Measurements from ENCODE around the gene SEM1. TPM values are rescaled to one million over a fixed set of nuclear protein-coding genes. Genes with fewer than 3 reads are reported as not detected.

The SEM1 gene
- polyA plus RNA-seq, 1 donor (not counting 4 experiments of a cell fraction or from before 2014, with no cell fraction given): 180 TPM

DNA sequence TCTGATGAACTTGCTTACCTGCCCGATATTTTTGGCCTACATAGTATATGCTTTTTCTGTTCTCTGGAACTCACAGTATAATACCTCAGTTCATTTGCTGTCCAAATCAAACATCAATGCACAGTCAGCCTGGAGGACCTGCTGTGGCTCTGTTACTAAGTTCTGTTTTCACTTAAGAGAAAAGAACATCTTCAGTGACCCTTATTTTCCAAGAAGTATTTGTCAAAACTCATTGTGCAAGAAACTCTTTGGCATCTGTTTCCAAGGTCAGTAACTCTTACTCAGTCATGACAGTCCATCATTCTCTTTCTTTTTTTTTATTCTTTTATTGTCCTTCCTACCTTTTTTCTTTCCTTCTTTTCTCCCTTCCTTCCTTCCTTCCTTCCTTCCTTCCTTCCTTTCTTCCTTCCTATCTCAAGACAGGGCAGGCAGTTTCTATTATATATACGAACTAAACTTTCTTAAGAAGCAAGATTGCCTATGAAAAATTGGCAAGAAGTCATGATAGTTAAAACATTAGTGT, 37.8 kb upstream of the SEM1 start:
- no peaks in the 10 kb centered on the region for H4K20me1 ChIP-seq (ENCODE audit: control insufficient read depth, extremely low read depth, insufficient read depth, low read length)
- dilution Hi-C loops (cut with MboI; ENCODE audit: extremely low pct_ligation_motif_present, low sequenced_read_pairs): no loop called here
- H3K4me3 ChIP-seq (ENCODE audit: control insufficient read depth in 2 of 3, extremely low read depth in 1 of 3, insufficient read depth in 2 of 3, low read depth in 1 of 3, low read length in 3 of 3): no peak overlapping the region
- no peak overlapping the region for H3K27ac ChIP-seq (ENCODE audit: control insufficient read depth, insufficient read depth, low read length)
- no peaks in the 10 kb centered on the region for H3K4me1 ChIP-seq (ENCODE audit: control insufficient read depth, extremely low read depth, insufficient read depth, low read length)
- H3K36me3 ChIP-seq (ENCODE audit: control insufficient read depth in 2 of 2, extremely low read depth in 1 of 2, insufficient read depth in 2 of 2, low read length in 2 of 2): no peaks in the 10 kb centered on the region
- DNase-seq (ENCODE audit: low read depth, low spot score): no peak
- H3K4me2 ChIP-seq (ENCODE audit: control insufficient read depth, extremely low read depth, insufficient read depth, low read depth, low read length): no peak overlapping the region
- H3K27me3 ChIP-seq (ENCODE audit: control insufficient read depth, extremely low read depth, insufficient read depth, low read length): no peaks in the 10 kb centered on the region
- TF ChIP-seq EZH2 (IDR thresholded peaks at IDR 0.05; ENCODE audit: low read length): no peak
- TF ChIP-seq, protein P1, sequence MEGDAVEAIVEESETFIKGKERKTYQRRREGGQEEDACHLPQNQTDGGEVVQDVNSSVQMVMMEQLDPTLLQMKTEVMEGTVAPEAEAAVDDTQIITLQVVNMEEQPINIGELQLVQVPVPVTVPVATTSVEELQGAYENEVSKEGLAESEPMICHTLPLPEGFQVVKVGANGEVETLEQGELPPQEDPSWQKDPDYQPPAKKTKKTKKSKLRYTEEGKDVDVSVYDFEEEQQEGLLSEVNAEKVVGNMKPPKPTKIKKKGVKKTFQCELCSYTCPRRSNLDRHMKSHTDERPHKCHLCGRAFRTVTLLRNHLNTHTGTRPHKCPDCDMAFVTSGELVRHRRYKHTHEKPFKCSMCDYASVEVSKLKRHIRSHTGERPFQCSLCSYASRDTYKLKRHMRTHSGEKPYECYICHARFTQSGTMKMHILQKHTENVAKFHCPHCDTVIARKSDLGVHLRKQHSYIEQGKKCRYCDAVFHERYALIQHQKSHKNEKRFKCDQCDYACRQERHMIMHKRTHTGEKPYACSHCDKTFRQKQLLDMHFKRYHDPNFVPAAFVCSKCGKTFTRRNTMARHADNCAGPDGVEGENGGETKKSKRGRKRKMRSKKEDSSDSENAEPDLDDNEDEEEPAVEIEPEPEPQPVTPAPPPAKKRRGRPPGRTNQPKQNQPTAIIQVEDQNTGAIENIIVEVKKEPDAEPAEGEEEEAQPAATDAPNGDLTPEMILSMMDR (optimal IDR thresholded peaks at IDR 0.05 in 1 of 3, IDR thresholded peaks at IDR 0.05 in 1 of 3, conservative IDR thresholded peaks at IDR 0.05 in 1 of 3; ENCODE audit: extremely low read depth in 1 of 3, insufficient read depth in 2 of 3, low read length in 3 of 3): no peak
- H3K79me2 ChIP-seq (ENCODE audit: control insufficient read depth, insufficient read depth, low read length): no peaks in the 10 kb centered on the region
- H3K9me3 ChIP-seq (ENCODE audit: control insufficient read depth, low read depth, low read length): no peaks in the 10 kb centered on the region
- no peak overlapping the region for H2AFZ ChIP-seq (ENCODE audit: control insufficient read depth, low read length)
- no peak for FAIRE-seq
- H3K9ac ChIP-seq (ENCODE audit: control insufficient read depth, extremely low read depth, insufficient read depth, low read length): no peak overlapping the region
- H3K9me1 ChIP-seq (ENCODE audit: control insufficient read depth, extremely low read depth, insufficient read depth, low read length): no peaks in the 10 kb centered on the region

DNA sequence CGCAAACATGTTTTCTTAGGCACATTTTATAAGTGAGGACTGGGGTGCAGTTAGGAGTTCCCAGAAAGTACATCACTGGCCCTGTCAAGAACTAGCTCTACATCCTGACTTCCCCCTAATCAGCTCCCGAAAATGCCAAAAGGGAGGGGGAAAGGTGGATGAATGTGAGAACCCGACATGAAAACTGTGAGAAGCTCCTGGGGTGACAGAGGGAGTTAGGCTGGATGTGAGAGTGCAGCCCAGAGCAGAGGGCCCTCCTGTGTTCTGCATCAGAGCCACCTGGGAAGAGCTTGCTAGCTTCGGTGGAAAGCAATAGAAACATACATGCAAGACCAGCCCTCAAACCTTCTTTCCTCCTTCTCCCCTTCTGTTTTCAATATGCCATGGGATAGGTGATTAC, 30.5 kb upstream of the SEM1 start:
- H3K9me3 ChIP-seq (ENCODE audit: control insufficient read depth, low read depth, low read length): no peaks in the 10 kb centered on the region
- no peaks in the 10 kb centered on the region for H4K20me1 ChIP-seq (ENCODE audit: control insufficient read depth, extremely low read depth, insufficient read depth, low read length)
- FAIRE-seq: no peak
- no peak overlapping the region for H2AFZ ChIP-seq (ENCODE audit: control insufficient read depth, low read length)
- H3K4me2 ChIP-seq (ENCODE audit: control insufficient read depth, extremely low read depth, insufficient read depth, low read depth, low read length): no peak overlapping the region
- no peaks in the 10 kb centered on the region for H3K36me3 ChIP-seq (ENCODE audit: control insufficient read depth in 2 of 2, extremely low read depth in 1 of 2, insufficient read depth in 2 of 2, low read length in 2 of 2)
- TF ChIP-seq, protein P1 (optimal IDR thresholded peaks at IDR 0.05 in 1 of 3, IDR thresholded peaks at IDR 0.05 in 1 of 3, conservative IDR thresholded peaks at IDR 0.05 in 1 of 3; ENCODE audit: extremely low read depth in 1 of 3, insufficient read depth in 2 of 3, low read length in 3 of 3): no peak
- no peak for TF ChIP-seq EZH2 (IDR thresholded peaks at IDR 0.05; ENCODE audit: low read length)
- H3K27me3 ChIP-seq (ENCODE audit: control insufficient read depth, extremely low read depth, insufficient read depth, low read length): no peaks in the 10 kb centered on the region
- no peaks in the 10 kb centered on the region for H3K9me1 ChIP-seq (ENCODE audit: control insufficient read depth, extremely low read depth, insufficient read depth, low read length)
- H3K4me3 ChIP-seq (ENCODE audit: control insufficient read depth in 2 of 3, extremely low read depth in 1 of 3, insufficient read depth in 2 of 3, low read depth in 1 of 3, low read length in 3 of 3): no peak overlapping the region
- H3K79me2 ChIP-seq (ENCODE audit: control insufficient read depth, insufficient read depth, low read length): no peaks in the 10 kb centered on the region
- H3K27ac ChIP-seq (ENCODE audit: control insufficient read depth, insufficient read depth, low read length): no peak overlapping the region
- H3K4me1 ChIP-seq (ENCODE audit: control insufficient read depth, extremely low read depth, insufficient read depth, low read length): no peaks in the 10 kb centered on the region
- dilution Hi-C loops (cut with MboI; ENCODE audit: extremely low pct_ligation_motif_present, low sequenced_read_pairs): no loop called here
- H3K9ac ChIP-seq (ENCODE audit: control insufficient read depth, extremely low read depth, insufficient read depth, low read length): no peak overlapping the region
- no peak for DNase-seq (ENCODE audit: low read depth, low spot score)

All from keratinocyte (primary cell).